Lower leg skin (tissue), 3 donors: Measurements from ENCODE around the gene CREG1.

Experiments
- POLR2A ChIP-seq, 2 donors: fragments of 450-650 bp; IDR thresholded peaks; one replicate each; pipeline ENCODE4 v1.6.1; 2016 to 2017; ENCODE audit warnings: antibody characterized with exemption in 2 of 2, mild to moderate bottlenecking in 1 of 2, moderate library complexity in 1 of 2
- TF ChIP-seq, protein P1 (sequence below), 3 donors: fragments of 450-650 bp; IDR thresholded peaks; one replicate each; pipeline ENCODE4 v1.5.1; 2016; ENCODE audit warnings: antibody characterized with exemption in 3 of 3, mild to moderate bottlenecking in 3 of 3, moderate library complexity in 2 of 3

GRCh38 chr1:167584581-167584980 is 31.0 kb upstream of the CREG1 start:
- TF ChIP-seq, protein P1, sequence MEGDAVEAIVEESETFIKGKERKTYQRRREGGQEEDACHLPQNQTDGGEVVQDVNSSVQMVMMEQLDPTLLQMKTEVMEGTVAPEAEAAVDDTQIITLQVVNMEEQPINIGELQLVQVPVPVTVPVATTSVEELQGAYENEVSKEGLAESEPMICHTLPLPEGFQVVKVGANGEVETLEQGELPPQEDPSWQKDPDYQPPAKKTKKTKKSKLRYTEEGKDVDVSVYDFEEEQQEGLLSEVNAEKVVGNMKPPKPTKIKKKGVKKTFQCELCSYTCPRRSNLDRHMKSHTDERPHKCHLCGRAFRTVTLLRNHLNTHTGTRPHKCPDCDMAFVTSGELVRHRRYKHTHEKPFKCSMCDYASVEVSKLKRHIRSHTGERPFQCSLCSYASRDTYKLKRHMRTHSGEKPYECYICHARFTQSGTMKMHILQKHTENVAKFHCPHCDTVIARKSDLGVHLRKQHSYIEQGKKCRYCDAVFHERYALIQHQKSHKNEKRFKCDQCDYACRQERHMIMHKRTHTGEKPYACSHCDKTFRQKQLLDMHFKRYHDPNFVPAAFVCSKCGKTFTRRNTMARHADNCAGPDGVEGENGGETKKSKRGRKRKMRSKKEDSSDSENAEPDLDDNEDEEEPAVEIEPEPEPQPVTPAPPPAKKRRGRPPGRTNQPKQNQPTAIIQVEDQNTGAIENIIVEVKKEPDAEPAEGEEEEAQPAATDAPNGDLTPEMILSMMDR (IDR thresholded peaks at IDR 0.05), result no peak
- no peak for TF ChIP-seq POLR2A (IDR thresholded peaks at IDR 0.05)
